Lower leg skin (tissue), 4 donors: Measurements from ENCODE around the gene HAAO. TPM values are rescaled to one million over a fixed set of nuclear protein-coding genes. Genes with fewer than 3 reads are reported as not detected.
A peak's percentile ranks its signal among the peaks of the same experiment; 100 is the strongest.

Source experiments
- DNase-seq, 2 donors: peaks; one replicate each; pipeline ENCODE4 v3.0.0-alpha.2; 2019; ENCODE audit warnings: low spot score in 2 of 2
- H3K4me3 ChIP-seq: fragments of 200-600 bp; sonication (generic); 2 replicates; pipeline ENCODE4 v1.5.1; 2017; ENCODE audit warnings: mild to moderate bottlenecking, low read depth; ENCODE audit not compliant: poor library complexity, severe bottlenecking
- CTCF ChIP-seq, 3 donors: fragments of 450-650 bp; IDR thresholded peaks; one replicate each; pipeline ENCODE4 v1.5.1; 2016; ENCODE audit warnings: antibody characterized with exemption in 3 of 3, mild to moderate bottlenecking in 3 of 3, moderate library complexity in 2 of 3
- POLR2A ChIP-seq, 2 donors: fragments of 450-650 bp; IDR thresholded peaks; one replicate each; pipeline ENCODE4 v1.6.1; 2016 to 2017; ENCODE audit warnings: antibody characterized with exemption in 2 of 2, mild to moderate bottlenecking in 1 of 2, moderate library complexity in 1 of 2
- WGBS, 2 donors: methylation state at CpG; one replicate each; pipeline ENCODE4 v1.1.5; 2018; 5-methylcytosine and 5-hydroxymethylcytosine counted together
- intact Hi-C: fragments of 100-400 bp; cut with DNase I; formaldehyde crosslinking; loops from one replicate; pipeline ENCODE4 v1.15.0; 2023; ENCODE audit warnings: low total_unique reads
- total RNA-seq, 4 donors: library from RNA; depleted of rRNA; stranded (reverse); fragments of >200 nt; gene quantifications; one replicate each; pipeline ENCODE4 v1.1.0, GENCODE V29; 2016

Gene HAAO
- total RNA-seq, 4 donors from 2014 or later = 1.7 to 4.3 (median 3.3) TPM

- TF ChIP-seq POLR2A (IDR thresholded peaks at IDR 0.05) = no peak
- no peak for TF ChIP-seq CTCF (IDR thresholded peaks at IDR 0.05)
Observed at GRCh38 chr2:42795275-42795674, 2.9 kb upstream of the HAAO start.

GRCh38 chr2:42794271-42795046 is 2.1 kb upstream of the HAAO start:
- intact Hi-C loops = no loop called here
- no peak for TF ChIP-seq CTCF (IDR thresholded peaks at IDR 0.05)
- no peak for TF ChIP-seq POLR2A (IDR thresholded peaks at IDR 0.05)
- 70 to 76% methylated on average over 8 of the region's 8 CpGs for WGBS, 2 donors
- peak in 1 of 2 donors; percentile 84 for DNase-seq
- no peak overlapping the region for H3K4me3 ChIP-seq

More at GRCh38 chr2:42795275-42795674, 2.9 kb upstream of the HAAO start:
- 86 to 90% methylated on average over 6 of the region's 6 CpGs for WGBS, 2 donors
- DNase-seq = peak in 1 of 2 donors; percentile 46
- H3K4me3 ChIP-seq = no peak overlapping the region
- intact Hi-C loops = no loop called here

GRCh38 chr2:42793334-42794270 is 1.2 kb upstream of the HAAO start:
- 32 to 39% methylated on average over 19 to 22 of the region's 22 CpGs for WGBS, 2 donors
- intact Hi-C loops = no loop called here
- DNase-seq = peak in 1 of 2 donors; percentile 89
- peak overlapping the region; percentile 47 for H3K4me3 ChIP-seq
- TF ChIP-seq CTCF (IDR thresholded peaks at IDR 0.05) (no peak), POLR2A (IDR thresholded peaks at IDR 0.05) (no peak)

- peak overlapping the region; percentile 47 for H3K4me3 ChIP-seq
- intact Hi-C loops = no loop called here
- 2 to 5% methylated on average over 17 to 18 of the region's 18 CpGs for WGBS, 2 donors
- TF ChIP-seq CTCF (IDR thresholded peaks at IDR 0.05) (no peak), POLR2A (IDR thresholded peaks at IDR 0.05) (no peak)
- no peak for DNase-seq
Observed at GRCh38 chr2:42792087-42792582, 248 bp downstream of the HAAO start.

- TF ChIP-seq CTCF (IDR thresholded peaks at IDR 0.05) = no peak
- TF ChIP-seq POLR2A (IDR thresholded peaks at IDR 0.05) = no peak
- no peak overlapping the region for H3K4me3 ChIP-seq
- DNase-seq = peak in 1 of 2 donors; percentile 69
- WGBS, 2 donors = 73 to 77% methylated on average over 4 of the region's 4 CpGs
- intact Hi-C loops = no loop called here
Observed at GRCh38 chr2:42791606-42792005, 777 bp downstream of the HAAO start.
